COR-L47 (cell line): ENCODE measurements around the gene SPC24.
A peak's percentile ranks its signal among the peaks of the same experiment; 100 is the strongest.
"Not testable (repeated sequence)": the region's sequence is repeated elsewhere in the genome, so short reads cannot be mapped to it uniquely, and the experiment has no call there.

Experiments used
- DNase-seq: peaks from one replicate; lab custom pipeline; 2025; lab: John Stamatoyannopoulos, UW

Gene SPC24

DNA sequence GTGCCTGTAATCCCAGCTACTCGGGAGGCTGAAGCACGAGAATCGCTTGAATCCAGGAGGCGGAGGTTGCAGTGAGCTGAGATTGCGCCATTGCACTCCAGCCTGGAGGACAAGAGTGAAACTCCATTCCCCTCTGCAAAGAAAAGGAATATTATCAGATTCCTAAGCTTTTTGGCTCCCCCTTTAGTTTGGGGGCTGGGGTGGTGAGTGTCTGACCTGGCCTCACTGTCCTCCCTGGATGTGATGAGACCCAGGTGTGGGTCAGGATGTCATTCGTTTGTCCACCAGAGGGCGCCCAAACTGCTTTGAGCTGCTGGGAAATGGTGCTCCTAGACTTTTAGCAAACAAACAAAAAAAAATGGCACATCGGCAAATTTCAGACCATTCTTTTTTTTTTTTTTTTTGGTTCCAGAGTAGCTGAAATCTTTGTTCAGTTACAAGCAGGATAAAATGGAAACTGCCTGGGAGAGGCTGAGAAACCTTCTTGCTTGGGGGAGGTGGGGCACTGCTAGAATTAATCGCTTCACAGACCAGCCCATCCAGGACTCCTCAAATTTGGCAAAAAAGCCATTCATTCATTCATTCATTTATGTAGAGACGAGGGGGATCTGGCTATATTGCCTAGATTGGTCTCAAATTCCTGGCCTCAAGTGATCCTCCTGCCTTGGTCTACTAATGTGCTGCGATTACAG lies 29.4 kb downstream of the SPC24 start:
- peak; percentile 60 for DNase-seq

DNA sequence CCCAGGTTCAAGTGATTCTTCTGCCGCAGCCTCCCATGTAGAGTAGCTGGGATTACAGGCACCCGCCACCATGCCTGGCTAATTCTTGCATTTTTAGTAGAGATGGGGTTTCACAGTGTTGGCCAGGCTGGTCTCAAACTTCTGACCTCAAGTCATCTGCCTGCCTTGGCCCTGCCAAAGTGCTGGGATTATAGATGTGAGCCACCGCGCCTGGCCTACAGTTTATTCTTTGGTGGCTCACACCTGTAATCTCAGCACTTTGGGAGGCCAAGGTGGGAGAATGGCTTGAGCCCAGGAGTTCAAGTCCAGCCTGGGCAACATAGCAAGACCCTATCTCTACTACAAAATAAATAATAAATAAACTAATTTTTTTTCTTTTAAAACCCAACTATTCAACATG lies 31.4 kb downstream of the SPC24 start:
- DNase-seq = not testable (repeated sequence)

DNA sequence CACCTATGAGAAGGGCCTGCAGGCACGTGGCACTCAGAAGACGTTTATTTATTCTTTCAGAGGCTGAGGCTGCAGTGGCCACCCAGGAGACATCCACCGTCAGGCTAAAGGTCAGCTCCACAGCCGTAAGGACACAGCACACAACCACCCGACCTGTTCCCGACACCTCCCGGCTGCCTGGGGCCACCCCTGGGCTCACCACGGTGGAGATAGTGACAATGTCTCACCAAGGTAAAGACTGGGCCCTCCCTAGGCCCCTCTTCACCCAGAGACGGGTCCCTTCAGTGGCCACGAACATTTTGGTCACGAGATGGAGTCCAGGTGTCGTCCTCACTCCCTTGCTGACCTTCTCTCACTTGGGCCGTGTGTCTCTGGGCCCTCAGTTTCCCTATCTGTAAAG lies 32.5 kb downstream of the SPC24 start:
- DNase-seq = no peak

DNA sequence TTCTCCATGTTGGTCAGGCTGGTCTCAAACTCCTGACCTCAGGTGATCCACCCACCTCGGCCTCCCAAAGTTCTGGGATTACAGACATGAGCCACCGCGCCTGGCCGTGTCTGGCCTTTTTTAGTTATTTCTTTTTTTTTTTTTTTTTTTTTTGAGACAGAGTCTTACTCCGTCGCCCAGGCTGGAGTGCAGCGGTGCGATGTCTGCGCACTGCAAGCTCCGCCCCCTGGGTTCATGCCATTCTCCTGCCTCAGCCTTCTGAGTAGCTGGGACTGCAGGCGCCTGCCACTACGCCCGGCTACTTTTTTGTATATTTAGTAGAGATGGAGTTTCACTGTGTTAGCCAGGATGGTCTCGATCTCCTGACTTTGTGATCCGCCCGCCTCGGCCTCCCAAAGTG lies 33.6 kb downstream of the SPC24 start:
- not testable (repeated sequence) for DNase-seq

DNA sequence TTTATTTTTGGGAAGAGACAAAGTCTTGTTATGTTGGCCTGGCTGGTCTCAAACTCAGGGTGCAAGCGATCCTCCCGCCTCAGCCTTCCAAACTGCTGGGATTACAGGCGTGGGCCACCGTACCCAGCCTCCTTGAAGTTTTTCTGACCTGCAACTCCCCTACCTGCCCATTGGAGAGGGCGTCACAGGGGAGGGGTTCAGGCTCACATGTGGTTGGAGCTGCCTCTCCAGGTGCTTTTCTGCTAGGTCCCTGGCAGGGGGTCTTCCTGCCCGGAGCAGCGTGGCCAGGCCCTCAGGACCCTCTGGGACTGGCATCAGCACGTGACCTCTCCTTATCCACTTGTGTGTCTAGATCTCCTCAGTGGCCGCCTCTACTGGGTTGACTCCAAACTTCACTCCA lies 39.1 kb downstream of the SPC24 start:
- no peak for DNase-seq

DNA sequence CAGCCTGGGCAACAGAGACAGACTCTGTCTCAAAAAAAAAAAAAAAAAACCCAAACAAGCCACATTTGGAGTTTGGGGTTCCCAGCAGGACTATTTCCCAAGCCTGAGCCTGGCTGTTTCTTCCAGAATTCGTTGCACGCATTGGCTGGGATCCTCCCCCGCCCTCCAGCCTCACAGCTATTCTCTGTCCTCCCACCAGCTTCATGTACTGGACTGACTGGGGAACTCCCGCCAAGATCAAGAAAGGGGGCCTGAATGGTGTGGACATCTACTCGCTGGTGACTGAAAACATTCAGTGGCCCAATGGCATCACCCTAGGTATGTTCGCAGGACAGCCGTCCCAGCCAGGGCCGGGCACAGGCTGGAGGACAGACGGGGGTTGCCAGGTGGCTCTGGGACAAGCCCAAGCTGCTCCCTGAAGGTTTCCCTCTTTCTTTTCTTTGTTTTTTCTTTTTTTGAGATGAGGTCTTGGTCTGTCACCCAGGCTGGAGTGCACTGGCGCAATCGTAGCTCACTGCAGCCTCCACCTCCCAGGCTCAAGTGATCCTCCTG lies 39.6 kb downstream of the SPC24 start:
- no peak for DNase-seq

DNA sequence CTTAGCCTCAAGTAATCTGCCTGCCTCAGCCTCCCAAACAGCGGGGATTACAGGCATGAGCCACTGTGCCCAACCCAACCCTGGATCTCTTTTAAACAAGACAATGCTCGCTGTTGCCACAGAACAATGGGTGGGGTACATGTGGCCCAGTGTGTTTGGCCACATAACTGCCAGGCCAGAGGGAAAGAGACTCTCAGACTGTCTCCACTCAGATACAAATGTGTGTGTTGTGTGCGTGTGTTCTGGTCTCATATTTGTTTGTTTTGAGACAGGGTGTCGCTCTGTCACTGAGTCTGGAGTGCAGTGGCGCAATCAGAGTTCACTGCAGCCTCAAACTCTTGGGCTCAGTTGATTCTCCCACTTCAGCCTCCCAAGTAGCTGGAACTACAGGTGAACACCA lies 40.5 kb downstream of the SPC24 start:
- DNase-seq = no peak

DNA sequence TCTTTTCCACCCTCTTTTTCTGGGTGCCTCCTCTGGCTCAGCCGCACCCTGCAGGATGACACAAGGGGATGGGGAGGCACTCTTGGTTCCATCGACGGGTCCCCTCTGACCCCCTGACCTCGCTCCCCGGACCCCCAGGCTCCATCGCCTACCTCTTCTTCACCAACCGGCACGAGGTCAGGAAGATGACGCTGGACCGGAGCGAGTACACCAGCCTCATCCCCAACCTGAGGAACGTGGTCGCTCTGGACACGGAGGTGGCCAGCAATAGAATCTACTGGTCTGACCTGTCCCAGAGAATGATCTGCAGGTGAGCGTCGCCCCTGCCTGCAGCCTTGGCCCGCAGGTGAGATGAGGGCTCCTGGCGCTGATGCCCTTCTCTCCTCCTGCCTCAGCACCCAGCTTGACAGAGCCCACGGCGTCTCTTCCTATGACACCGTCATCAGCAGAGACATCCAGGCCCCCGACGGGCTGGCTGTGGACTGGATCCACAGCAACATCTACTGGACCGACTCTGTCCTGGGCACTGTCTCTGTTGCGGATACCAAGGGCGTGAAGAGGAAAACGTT lies 42.4 kb downstream of the SPC24 start:
- no peak for DNase-seq

DNA sequence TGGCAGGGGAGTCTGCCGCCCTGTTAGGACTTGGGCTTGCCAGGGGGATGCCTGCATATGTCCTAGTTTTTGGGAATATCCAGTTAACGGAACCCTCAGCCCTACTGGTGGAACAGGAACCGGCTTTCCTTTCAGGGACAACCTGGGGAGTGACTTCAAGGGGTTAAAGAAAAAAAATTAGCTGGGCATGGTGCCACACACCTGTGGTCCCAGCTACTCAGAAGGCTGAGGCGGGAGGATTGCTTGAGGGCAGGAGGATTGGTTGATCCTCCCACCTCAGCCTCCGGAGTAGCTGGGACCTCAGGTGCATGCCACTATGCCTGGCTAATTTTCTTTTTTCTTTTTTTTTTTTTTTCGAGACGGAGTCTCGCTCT lies 43.8 kb downstream of the SPC24 start:
- DNase-seq = no peak

DNA sequence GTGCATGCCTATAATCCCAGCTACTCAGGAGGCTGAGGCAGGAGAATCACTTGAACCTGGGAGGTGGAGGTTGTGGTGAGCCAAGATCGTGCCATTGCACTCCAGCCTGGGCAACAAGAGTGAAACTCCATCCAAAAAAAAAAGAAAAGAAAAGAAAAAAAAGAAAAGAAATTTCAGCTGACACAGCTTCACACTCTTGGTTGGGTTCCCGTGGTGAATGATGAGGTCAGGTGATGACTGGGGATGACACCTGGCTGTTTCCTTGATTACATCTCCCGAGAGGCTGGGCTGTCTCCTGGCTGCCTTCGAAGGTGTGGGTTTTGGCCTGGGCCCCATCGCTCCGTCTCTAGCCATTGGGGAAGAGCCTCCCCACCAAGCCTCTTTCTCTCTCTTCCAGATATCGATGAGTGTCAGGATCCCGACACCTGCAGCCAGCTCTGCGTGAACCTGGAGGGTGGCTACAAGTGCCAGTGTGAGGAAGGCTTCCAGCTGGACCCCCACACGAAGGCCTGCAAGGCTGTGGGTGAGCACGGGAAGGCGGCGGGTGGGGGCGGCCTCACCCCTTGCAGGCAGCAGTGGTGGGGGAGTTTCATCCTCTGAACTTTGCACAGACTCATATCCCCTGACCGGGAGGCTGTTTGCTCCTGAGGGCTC lies 44.3 kb downstream of the SPC24 start:
- no peak for DNase-seq

DNA sequence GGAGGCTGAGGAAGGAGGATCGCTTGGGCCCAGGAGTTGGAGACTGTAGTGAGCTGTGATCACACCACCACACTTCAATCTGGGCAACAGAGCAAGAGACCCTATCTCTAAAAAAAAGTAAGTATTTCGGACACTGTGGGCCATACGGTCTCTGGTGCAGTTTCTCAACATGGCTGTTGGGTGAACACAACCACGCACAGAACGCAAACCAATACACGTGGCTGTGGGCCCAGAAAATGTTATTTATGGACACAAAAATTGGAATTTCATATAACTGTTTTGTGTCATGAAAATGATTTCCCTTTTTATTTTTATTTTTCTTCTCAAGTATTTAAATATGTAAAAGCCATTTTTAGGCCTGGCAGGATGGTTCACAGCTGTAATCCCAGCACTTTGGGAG lies 46.8 kb downstream of the SPC24 start:
- DNase-seq = no peak

DNA sequence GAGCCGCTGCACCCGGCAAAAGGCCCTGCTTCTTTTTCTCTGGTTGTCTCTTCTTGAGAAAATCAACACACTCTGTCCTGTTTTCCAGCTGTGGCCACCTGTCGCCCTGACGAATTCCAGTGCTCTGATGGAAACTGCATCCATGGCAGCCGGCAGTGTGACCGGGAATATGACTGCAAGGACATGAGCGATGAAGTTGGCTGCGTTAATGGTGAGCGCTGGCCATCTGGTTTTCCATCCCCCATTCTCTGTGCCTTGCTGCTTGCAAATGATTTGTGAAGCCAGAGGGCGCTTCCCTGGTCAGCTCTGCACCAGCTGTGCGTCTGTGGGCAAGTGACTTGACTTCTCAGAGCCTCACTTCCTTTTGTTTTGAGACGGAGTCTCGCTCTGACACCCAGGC lies 49.1 kb downstream of the SPC24 start:
- DNase-seq = no peak

DNA sequence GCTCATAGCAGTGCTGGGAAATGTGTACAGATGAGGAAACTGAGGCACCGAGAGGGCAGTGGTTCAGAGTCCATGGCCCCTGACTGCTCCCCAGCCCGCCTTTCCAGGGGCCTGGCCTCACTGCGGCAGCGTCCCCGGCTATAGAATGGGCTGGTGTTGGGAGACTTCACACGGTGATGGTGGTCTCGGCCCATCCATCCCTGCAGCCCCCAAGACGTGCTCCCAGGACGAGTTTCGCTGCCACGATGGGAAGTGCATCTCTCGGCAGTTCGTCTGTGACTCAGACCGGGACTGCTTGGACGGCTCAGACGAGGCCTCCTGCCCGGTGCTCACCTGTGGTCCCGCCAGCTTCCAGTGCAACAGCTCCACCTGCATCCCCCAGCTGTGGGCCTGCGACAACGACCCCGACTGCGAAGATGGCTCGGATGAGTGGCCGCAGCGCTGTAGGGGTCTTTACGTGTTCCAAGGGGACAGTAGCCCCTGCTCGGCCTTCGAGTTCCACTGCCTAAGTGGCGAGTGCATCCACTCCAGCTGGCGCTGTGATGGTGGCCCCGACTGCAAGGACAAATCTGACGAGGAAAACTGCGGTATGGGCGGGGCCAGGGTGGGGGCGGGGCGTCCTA lies 50.5 kb downstream of the SPC24 start:
- DNase-seq = no peak

DNA sequence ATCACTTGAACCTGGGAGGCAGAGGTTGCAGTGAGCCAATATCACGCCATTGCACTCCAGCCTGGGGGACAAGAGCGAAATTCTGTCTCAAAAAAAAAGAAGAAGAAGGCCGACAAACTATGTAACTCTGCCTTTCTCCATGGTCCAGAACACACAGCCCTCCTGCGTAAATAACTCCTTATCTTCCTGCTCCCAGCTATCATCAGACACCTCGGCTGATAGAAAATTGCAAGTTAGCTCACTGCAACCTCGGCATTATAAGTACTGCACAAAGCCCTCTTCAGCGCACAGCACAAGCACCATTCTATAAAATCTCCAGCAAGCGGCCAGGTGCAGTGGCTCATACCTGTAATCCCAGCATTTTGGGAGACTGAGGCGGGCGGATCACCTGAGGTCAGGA lies 51.9 kb downstream of the SPC24 start:
- not testable (repeated sequence) for DNase-seq

DNA sequence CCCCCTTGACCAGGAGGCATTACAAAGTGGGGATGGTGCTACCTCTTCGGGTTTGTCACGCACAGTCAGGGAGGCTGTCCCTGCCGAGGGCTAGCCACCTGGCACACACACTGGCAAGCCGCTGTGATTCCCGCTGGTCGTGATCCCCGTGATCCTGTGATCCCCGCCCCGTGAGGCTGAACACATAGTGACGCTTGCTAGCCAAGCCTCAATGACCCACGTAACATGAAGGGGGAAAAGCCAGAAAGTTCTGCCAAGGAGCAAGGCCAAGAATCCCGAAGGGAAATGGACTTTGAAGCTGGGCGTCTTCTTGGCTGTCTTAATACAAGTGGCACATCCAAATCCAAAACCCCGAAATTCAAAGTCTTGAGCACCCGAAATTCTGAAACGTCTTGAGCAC lies 52.6 kb downstream of the SPC24 start:
- DNase-seq = no peak

DNA sequence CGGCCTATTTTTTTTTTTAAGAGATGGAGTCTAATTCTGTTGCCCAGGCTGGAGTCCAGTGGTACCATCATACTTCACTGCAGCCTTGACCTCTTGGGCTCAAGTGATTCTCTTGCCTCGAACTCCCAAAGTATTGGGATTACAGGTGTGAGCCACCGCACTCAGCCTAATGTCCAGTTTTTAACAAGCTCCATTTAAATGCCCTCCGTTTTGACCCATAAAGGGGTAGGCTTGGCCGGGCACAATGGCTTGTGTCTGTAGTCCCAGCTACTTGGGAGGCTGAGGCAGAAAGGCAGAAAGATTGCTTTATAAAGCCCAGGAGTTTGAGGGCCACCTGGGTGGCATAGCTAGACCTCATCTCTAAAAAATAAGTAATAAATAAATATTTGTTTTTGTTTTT lies 54.5 kb downstream of the SPC24 start:
- no peak for DNase-seq

DNA sequence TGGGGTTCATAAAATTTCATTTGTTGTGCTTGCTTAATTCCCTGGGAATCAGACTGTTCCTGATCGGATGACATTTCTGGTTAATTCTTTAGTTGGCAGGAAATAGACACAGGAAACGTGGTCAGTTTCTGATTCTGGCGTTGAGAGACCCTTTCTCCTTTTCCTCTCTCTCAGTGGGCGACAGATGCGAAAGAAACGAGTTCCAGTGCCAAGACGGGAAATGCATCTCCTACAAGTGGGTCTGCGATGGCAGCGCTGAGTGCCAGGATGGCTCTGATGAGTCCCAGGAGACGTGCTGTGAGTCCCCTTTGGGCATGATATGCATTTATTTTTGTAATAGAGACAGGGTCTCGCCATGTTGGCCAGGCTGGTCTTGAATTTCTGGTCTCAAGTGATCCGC lies 55.5 kb downstream of the SPC24 start:
- no peak for DNase-seq

DNA sequence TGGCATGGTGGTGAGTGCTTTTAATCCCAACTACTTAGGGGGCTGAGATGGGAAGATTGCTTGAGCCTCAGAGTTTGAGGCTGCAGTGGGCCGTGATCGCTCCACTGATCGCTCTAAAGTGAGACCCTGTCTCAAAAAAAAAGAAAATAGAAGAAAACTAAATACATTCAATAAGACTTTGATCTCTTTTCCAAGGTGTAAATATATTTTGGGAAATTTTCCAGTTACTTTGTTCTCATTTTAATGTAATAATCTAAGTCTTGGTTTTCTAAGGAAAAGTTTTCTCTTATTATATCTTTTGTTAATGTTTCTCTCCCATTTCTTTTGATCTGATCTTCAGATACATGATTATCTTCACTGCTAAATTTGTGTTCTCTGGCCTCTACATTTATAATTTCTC lies 56.7 kb downstream of the SPC24 start:
- no peak for DNase-seq

DNA sequence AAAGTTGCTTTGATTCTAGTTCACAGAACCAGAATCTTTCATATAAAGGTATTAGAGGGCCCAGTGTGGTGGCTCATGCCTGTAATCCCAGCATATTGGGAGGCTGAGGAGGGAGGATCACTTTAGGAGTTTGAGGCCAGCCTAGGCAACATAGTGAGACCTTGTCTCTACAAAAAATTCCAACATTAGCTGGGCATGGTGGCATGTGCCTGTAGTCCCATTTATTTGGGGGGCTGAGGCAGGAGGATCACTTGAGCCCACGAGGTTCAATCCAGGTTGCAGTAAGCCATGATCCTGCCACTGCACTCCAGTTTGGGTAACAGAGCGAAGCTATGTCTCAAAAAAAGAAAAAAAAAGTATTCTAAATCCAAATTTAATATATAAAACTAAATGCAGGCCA lies 57.3 kb downstream of the SPC24 start:
- no peak for DNase-seq

DNA sequence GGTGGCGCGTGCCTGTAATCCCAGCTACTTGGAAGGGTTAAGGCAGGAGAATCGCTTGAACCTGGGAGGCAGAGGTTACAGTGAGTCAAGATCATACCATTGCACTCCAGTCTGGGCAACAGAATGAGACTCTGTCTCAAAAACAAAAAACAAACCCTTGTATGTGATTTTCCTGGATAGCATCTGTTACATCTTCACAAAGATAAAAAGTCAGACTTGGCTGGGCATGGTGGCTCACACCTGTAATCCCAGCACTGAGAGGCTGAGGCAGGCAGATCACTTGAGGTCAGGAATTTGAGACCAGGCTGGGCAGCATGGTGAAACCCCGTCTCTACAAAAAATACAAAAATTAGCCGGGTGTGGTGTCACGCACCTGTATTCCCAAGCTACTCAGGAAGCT lies 58.2 kb downstream of the SPC24 start:
- DNase-seq = not testable (repeated sequence)

DNA sequence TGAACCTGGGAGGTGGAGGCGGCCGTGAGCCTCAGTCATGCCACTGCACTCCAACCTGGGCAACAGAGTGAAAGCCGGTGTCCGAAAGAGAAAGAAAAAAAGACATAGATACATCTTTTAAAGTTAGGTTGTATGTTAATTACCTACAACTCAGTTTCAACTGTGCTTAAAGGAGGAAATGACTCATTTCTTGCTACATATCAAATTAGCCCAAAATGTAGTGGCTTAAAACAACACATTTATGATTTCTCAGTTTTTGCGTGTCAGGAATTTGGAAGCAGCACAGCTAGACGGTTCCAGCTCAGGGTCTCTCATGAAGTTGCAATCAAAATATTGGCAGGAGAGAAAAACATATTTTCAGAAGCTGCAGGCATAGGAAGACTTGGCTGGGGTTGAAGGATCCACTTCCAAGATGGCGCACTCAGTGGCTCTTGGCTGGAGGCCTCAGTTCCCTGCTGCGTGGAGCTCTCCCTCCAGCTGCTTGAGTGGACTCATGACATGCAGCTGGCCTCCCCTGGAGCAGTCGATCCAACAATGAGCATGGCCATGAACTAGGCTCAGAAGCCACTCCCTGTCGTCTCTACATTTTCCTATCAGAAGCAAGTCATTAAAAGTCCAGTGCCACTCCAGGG lies 59.3 kb downstream of the SPC24 start:
- DNase-seq = no peak
